Measurements from ENCODE around the gene NACA2. TPM values are rescaled to one million over a fixed set of nuclear protein-coding genes. Genes with fewer than 3 reads are reported as not detected.

Gene NACA2
- total RNA-seq, 3 donors from 2014 or later, result not detected

GRCh38 chr17:61551255-61551742, 39.7 kb downstream of the NACA2 start:
- Histone ChIP-seq H3K27me3 (no peaks in the 10 kb centered on the region), H3K9me3 (no peaks in the 10 kb centered on the region), H3K4me1 (no peaks in the 10 kb centered on the region), H3K36me3 (no peaks in the 10 kb centered on the region), H3K4me3 (no peak overlapping the region), H3K27ac (no peak overlapping the region)
- DNase-seq (ENCODE audit: low spot score in 2 of 2), result no peak
- intact Hi-C loops (cut with DNase I; ENCODE audit: low total_unique reads), result no loop called here
- TF ChIP-seq CTCF (IDR thresholded peaks at IDR 0.05) (peak in 2 of 3 donors; percentile 55 to 65), POLR2AphosphoS5 (IDR thresholded peaks at IDR 0.05) (no peak), POLR2A (IDR thresholded peaks at IDR 0.05) (no peak)

- no peak for DNase-seq (ENCODE audit: low spot score in 2 of 2)
- Histone ChIP-seq H3K4me3 (no peak overlapping the region), H3K4me1 (no peaks in the 10 kb centered on the region), H3K27ac (no peak overlapping the region), H3K27me3 (no peaks in the 10 kb centered on the region), H3K9me3 (peaks cover 0 to 2% of the 10 kb centered on the region in 2 donors), H3K36me3 (no peaks in the 10 kb centered on the region)
- TF ChIP-seq CTCF (IDR thresholded peaks at IDR 0.05) (no peak), POLR2AphosphoS5 (IDR thresholded peaks at IDR 0.05) (no peak), POLR2A (IDR thresholded peaks at IDR 0.05) (no peak)
- intact Hi-C loops (cut with DNase I; ENCODE audit: low total_unique reads), result no loop called here
Observed at GRCh38 chr17:61547113-61547512, 43.9 kb downstream of the NACA2 start.

DNA sequence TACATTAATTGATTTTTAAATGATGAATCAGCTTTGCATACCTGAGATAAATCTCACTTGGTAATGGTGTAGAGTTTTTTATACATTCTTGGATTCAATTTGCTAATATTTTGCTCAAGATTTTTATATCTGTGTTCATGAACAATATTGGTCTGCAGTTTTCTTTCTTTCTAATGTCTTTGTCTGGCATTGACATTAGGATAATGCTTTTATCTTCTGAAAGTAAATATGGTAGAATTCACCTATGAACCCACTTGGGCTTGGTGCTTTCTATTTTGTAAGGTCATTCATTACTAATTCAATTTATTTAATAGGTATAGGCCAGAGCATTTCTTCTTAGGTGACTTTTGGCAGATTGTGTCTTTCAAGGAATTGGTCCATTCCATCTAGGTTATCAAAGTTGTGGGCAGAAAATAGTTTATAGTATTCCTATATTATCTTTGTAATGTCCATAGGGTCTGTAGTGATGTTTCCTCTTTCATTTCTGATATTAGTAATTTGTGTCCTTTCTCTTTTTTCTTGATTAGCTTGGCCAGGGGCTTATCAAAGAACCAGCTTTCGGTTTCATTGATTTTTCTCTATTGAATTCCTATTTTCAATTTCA, 45.6 kb downstream of the NACA2 start:
- intact Hi-C loops (cut with DNase I; ENCODE audit: low total_unique reads), result no loop called here
- Histone ChIP-seq H3K27me3 (no peaks in the 10 kb centered on the region), H3K36me3 (no peaks in the 10 kb centered on the region), H3K27ac (no peak overlapping the region), H3K4me3 (no peak overlapping the region), H3K9me3 (peaks cover 0 to 18% of the 10 kb centered on the region in 2 donors), H3K4me1 (no peaks in the 10 kb centered on the region)
- TF ChIP-seq POLR2A (IDR thresholded peaks at IDR 0.05) (no peak), POLR2AphosphoS5 (IDR thresholded peaks at IDR 0.05) (no peak), CTCF (IDR thresholded peaks at IDR 0.05) (no peak)
- no peak for DNase-seq (ENCODE audit: low spot score in 2 of 2)

DNA sequence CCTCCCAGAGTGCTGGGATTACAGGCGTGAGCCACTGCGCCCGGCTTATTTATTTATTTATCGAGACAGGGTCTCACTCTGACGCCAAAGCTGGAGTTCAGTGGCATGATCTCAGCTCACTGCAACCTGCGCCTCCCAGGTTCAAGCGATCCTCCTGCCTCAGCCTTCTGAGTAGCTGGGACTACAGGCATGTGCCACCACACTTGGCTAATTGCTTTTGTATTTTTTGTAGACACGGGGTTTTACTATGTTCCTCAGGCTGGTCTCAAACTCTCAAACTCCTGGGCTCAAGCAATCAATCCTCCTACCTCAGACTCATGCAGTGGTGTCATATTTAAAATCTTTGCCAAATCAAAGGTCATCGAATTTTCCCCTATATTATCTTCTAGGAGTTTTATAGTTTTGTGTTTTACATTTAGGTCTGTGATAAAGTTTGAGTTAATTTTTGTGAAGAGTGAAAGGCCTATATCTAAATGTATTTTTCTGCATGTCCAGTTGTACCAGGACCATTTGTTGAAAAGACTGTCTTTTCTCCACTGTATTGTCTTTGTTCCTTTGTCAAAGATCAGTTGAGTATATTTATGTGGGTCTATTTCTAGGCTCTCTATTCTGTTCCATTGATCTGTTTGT, 47.1 kb downstream of the NACA2 start:
- no peak overlapping the region for H3K27ac ChIP-seq
- no peaks in the 10 kb centered on the region for H3K4me1 ChIP-seq
- intact Hi-C loops (cut with DNase I; ENCODE audit: low total_unique reads), result no loop called here
- H3K36me3 ChIP-seq, result no peaks in the 10 kb centered on the region
- DNase-seq (ENCODE audit: low spot score in 2 of 2), result no peak
- TF ChIP-seq POLR2AphosphoS5 (IDR thresholded peaks at IDR 0.05) (no peak), POLR2A (IDR thresholded peaks at IDR 0.05) (no peak), CTCF (IDR thresholded peaks at IDR 0.05) (no peak)
- H3K27me3 ChIP-seq, result no peaks in the 10 kb centered on the region
- H3K4me3 ChIP-seq, result no peak overlapping the region
- H3K9me3 ChIP-seq, result peaks cover 0 to 18% of the 10 kb centered on the region in 2 donors

- no peaks in the 10 kb centered on the region for H3K27me3 ChIP-seq
- H3K4me3 ChIP-seq, result no peak overlapping the region
- no peak overlapping the region for H3K27ac ChIP-seq
- no peak for DNase-seq (ENCODE audit: low spot score in 2 of 2)
- H3K36me3 ChIP-seq, result no peaks in the 10 kb centered on the region
- no peaks in the 10 kb centered on the region for H3K4me1 ChIP-seq
- TF ChIP-seq CTCF (IDR thresholded peaks at IDR 0.05), result no peak
- no peak for TF ChIP-seq POLR2A (IDR thresholded peaks at IDR 0.05)
- no peak for TF ChIP-seq POLR2AphosphoS5 (IDR thresholded peaks at IDR 0.05)
- intact Hi-C loops (cut with DNase I; ENCODE audit: low total_unique reads), result no loop called here
- H3K9me3 ChIP-seq, result peaks cover 0 to 18% of the 10 kb centered on the region in 2 donors
Observed at GRCh38 chr17:61542027-61542426, 49.0 kb downstream of the NACA2 start.
